ENCODE measurements around the gene NXF3.

DNA sequence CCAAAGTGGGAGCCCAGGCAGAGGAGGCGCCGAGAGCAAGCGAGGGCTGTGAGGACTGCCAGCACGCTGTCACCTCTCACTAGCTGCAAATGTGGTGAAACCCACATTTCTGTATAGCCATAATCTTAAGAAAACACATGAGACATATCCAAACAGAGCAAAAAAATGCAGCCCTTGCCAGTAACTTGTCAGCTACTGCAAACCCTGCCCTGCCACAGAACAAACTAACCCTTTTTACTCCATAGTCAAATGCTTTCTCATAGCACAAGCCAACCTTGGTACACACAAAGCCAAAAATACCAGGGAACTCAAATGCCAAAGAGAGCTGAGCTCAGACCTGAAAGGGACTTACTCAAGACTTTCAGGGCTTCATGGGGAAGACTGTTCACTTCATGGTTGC is 14.9 kb upstream of the NXF3 start:
- TF ChIP-seq, protein P1, sequence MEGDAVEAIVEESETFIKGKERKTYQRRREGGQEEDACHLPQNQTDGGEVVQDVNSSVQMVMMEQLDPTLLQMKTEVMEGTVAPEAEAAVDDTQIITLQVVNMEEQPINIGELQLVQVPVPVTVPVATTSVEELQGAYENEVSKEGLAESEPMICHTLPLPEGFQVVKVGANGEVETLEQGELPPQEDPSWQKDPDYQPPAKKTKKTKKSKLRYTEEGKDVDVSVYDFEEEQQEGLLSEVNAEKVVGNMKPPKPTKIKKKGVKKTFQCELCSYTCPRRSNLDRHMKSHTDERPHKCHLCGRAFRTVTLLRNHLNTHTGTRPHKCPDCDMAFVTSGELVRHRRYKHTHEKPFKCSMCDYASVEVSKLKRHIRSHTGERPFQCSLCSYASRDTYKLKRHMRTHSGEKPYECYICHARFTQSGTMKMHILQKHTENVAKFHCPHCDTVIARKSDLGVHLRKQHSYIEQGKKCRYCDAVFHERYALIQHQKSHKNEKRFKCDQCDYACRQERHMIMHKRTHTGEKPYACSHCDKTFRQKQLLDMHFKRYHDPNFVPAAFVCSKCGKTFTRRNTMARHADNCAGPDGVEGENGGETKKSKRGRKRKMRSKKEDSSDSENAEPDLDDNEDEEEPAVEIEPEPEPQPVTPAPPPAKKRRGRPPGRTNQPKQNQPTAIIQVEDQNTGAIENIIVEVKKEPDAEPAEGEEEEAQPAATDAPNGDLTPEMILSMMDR (IDR thresholded peaks at IDR 0.05): no peak
- no peak for TF ChIP-seq POLR2AphosphoS5 (IDR thresholded peaks at IDR 0.05)
- TF ChIP-seq POLR2A (IDR thresholded peaks at IDR 0.05): no peak

Data from prostate gland (tissue), 2 donors.